ENCODE results near the gene RABGEF1.
A peak's percentile ranks its signal among the peaks of the same experiment; 100 is the strongest.
"Not testable (repeated sequence)": the region's sequence is repeated elsewhere in the genome, so short reads cannot be mapped to it uniquely, and the experiment has no call there.

RABGEF1 gene

DNA sequence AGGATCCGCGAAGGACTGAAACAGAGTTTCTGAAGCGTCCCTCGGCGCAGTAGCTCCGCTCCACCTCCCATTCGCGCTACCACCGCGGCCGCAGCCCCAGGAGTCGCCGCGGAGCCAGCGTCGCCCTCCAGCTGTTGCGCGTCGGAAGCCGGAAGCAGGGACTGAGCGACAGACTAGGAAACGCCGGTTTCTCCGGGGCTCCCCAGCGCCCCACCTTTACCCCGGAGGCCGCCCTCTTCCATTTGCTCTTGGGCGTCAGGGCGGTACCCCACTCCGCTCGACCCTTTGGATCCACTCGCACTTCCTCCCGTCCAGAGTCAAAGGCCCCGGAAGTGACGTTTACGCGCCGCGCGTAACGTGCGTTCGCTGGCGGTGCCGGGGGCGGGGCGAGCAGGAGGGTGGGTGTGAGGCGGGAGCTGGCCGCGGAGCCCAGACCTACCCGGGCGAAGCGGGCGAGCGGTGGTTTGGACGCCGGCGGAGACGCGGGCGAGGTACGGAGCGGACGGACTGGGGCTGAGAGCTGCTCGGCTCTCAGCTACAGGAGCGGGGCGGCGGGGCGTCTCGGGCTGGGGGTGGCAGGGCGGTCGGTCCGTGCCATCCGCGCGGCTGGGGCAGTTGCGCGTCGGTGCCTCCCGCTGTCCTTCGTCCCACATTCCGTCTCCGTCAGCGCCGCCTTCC lies at the start of gene RABGEF1:
RABGEF1 (plus strand) TSS at position 432 of the 678 bp plus-strand sequence. CDS start 31,167 bp downstream, outside the sequence.
- no peak for TF ChIP-seq CTCF (IDR thresholded peaks at IDR 0.05; ENCODE audit: extremely low read depth, insufficient read depth, missing control alignments)
- peak; percentile 96 for DNase-seq (ENCODE audit: low spot score)
- in situ Hi-C loops (cut with MboI; ENCODE audit: low pct_unique_long_range_greater_than_20kb, low sequenced_read_pairs, unreplicated experiment) = no loop called here

GRCh38 chr7:66693331-66693730 lies 47.2 kb upstream of the RABGEF1 start:
- in situ Hi-C loops (cut with MboI; ENCODE audit: low pct_unique_long_range_greater_than_20kb, low sequenced_read_pairs, unreplicated experiment) = no loop called here
- no peak for DNase-seq (ENCODE audit: low spot score)
- no peak for TF ChIP-seq CTCF (IDR thresholded peaks at IDR 0.05; ENCODE audit: extremely low read depth, insufficient read depth, missing control alignments)

GRCh38 chr7:66694286-66694685 lies 46.2 kb upstream of the RABGEF1 start:
- no peak for DNase-seq (ENCODE audit: low spot score)
- TF ChIP-seq CTCF (IDR thresholded peaks at IDR 0.05; ENCODE audit: extremely low read depth, insufficient read depth, missing control alignments) = no peak
- in situ Hi-C loops (cut with MboI; ENCODE audit: low pct_unique_long_range_greater_than_20kb, low sequenced_read_pairs, unreplicated experiment) = no loop called here

DNA sequence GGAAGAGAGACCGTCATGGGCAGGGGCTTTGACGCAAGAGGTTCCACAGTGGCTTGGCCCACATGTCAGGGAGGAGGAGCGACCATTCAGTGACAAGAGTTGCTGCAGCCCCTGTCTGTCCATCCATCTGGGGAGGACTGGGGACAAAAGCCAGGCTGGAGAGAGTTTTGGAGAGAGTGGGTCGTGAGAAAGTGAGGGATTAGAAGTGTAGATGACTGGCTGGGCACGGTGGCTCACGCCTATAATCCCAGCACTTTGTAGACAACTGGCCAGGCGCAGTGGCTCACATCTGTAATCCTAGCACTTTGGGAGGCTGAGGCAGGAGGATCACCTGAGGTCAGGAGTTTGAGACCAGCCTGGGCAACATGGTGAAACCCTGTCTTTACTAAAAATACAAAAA lies 45.1 kb upstream of the RABGEF1 start:
- DNase-seq (ENCODE audit: low spot score); in situ Hi-C loops (cut with MboI; ENCODE audit: low pct_unique_long_range_greater_than_20kb, low sequenced_read_pairs, unreplicated experiment): not testable (repeated sequence)

GRCh38 chr7:66696134-66696533 lies 44.4 kb upstream of the RABGEF1 start:
- DNase-seq (ENCODE audit: low spot score); in situ Hi-C loops (cut with MboI; ENCODE audit: low pct_unique_long_range_greater_than_20kb, low sequenced_read_pairs, unreplicated experiment): not testable (repeated sequence)

GRCh38 chr7:66696774-66697191 lies 43.8 kb upstream of the RABGEF1 start:
- no peak for TF ChIP-seq CTCF (IDR thresholded peaks at IDR 0.05; ENCODE audit: extremely low read depth, insufficient read depth, missing control alignments)
- DNase-seq (ENCODE audit: low spot score) = no peak
- in situ Hi-C loops (cut with MboI; ENCODE audit: low pct_unique_long_range_greater_than_20kb, low sequenced_read_pairs, unreplicated experiment) = no loop called here

DNA sequence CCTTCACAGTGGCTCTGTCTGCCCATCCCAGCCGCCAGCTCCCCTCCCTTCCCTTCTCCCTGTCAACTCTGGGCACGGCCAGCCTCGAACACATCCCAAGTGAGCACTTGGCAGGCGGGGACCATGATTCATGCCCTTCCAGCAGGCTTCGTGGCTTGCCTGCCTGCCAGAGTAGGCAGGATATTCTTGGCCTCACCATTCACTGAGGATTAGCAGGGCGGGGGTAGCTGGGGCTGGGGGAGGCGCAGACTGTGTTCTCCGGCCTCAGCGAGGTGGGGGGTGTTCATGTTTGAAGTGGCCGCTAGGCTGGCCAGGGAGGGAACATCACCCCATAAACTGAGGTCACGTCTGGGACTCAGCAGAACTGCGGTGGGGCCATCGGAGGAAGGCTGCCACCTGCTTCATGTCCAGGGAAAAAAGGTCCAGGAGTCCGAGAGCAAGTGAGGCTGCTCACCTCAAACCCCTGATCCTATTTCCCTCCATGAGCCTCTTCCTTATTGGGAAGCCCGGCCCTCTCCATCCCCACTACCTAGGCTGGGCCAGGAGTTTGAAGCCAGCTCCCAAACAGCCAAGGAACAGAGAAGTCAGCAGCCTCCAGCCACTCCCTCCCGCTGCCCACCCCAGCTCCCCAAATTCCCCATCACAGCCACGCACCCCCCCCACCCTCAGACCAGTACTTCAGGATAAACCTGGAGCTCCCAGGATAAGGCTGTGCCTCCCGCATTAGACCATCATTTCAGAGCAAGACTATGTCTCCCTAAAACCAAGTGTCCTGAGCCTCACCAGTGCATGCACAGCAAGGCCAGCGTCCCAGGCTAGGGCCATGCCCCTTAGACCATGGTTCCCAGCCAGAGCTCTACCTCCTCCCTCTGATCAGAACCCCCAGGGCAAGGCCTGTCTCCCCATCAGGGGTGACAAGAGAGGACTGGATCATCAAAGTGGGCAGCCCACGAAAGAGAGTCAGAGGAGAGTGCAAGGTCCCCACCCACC lies 42.8 kb upstream of the RABGEF1 start:
- no peak for TF ChIP-seq CTCF (IDR thresholded peaks at IDR 0.05; ENCODE audit: extremely low read depth, insufficient read depth, missing control alignments)
- in situ Hi-C loops (cut with MboI; ENCODE audit: low pct_unique_long_range_greater_than_20kb, low sequenced_read_pairs, unreplicated experiment) = no loop called here
- no peak for DNase-seq (ENCODE audit: low spot score)
